ENCODE results near the gene ITGA2.
"Not testable (repeated sequence)": the region's sequence is repeated elsewhere in the genome, so short reads cannot be mapped to it uniquely, and the experiment has no call there.

Gene ITGA2

DNA sequence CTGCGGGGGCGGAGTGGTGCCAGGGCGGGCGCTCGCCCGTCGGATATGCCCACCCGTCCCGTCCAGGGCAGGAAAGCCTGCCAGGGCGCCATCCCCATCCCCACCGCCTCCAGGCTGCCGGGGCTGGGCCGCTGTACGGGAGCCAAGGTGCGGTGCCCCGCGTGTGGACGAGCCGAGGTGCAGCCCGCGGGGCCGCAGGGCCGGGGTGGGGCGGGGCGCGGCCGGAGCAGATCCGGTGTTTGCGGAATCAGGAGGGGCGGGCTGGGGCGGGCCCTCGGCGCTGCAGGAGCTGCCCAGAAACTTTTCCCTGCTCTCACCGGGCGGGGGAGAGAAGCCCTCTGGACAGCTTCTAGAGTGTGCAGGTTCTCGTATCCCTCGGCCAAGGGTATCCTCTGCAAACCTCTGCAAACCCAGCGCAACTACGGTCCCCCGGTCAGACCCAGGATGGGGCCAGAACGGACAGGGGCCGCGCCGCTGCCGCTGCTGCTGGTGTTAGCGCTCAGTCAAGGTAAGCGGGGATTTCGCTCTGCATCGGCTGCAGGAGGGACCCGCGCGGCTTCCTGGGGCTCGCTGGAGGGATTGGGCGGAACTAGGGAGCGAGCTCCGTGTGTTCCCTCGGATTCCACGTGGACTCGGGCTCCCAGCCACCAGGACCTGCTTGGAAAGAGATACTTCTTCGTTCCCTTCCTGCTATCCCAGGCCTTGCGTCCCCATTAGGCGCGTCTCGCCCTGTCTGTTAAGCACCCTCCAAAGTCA is at the start of gene ITGA2:
TSS of gene ITGA2 (plus strand) at position 328 of the 756 bp plus-strand sequence. CDS start at position 445, 117 bp downstream.
- peak; percentile 72 for DNase-seq (ENCODE audit: low spot score)

DNA sequence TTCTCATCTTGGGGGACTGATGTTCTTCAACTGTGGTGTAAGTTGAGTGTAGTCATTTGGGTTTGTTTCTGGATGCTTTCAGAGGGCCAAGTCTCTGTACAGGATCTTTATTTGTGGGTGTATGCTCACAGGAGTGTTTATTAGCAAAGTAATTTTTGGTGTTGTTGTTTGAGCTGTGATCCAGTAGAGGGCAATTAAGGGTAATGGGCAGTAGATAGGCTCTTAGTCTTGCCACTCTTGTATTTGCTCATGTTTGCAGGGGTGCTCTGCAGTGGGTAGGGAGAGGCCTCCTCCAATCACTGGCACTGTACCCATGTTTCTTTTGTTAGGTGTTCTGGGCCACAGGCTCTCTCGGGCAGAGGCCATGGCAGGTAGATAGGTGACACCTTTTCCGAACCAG is 45.9 kb upstream of the ITGA2 start:
- peak; percentile 44 for DNase-seq (ENCODE audit: low spot score)

DNA sequence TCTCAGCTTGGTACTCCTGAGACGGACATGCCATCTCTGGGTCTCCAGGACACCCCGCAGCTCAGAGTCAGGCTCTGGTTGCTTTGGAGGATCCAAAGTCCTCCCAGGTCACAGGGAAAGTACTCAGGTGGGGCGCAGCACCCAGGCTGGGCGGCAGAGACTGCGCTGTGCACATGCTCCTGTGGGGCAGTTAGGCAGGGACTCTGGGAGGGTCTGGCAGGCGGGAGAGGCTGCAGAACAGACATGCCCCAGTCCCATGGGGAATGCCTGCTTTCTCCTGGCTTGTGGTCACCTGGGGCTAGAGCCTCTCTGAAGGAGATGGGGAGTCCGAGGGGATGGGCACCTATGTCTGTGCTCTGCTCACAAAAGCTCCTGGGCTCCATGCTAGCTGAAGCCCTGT is 45.3 kb upstream of the ITGA2 start:
- DNase-seq (ENCODE audit: low spot score): no peak

DNA sequence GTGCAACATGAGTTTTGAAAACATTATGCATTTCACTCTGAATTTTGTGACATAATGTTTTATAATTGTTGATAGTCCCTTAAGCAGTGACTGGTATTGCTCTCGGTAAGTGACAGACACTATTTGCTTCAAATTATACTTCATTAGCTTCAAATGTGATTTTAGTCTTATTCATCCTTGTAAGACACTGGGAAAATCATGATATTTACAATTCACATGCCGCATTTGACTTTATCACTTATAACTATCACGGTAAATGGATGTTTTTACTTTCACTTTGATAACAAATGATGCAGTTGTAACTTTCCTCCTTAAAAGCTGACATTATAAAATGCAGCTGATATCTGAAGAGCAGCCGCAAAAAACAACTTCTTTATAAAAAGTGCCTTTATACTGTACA is 44.1 kb upstream of the ITGA2 start:
- DNase-seq (ENCODE audit: low spot score): peak; percentile 9

DNA sequence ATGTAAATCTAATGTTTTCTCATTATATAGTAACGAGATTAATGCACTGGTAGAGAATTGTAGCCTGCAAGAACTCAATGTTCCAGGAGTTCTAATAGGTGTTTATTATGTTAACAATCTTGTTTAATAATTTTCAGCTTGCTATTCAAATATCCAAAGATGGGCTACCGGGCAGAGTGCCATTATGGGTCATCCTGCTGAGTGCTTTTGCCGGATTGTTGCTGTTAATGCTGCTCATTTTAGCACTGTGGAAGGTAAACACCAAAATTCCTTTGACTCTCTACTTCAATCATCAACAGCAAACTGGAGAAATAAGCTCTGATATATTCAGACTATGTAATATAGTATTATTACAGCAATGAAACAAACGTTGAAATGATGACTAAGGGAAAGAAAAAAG is 41.9 kb upstream of the ITGA2 start:
- DNase-seq (ENCODE audit: low spot score): no peak

DNA sequence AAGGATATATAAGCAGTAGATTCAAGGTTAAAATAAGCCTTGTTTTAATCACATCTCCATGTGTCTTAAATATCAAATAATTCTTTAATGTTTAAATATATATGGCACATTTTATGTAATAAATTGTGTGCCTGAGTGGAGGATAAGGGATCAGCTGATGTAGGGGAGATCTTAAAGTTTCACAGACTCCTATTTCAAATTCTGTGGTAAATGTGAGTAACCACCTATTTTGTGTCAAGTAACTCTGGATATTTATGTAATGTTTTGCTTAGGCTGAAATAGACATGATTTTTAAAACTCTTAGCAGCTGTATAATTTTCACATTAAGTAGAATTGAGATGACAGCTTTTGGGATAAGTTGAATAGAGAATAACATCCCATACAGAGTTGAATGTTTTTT is 41.3 kb upstream of the ITGA2 start:
- DNase-seq (ENCODE audit: low spot score): no peak

DNA sequence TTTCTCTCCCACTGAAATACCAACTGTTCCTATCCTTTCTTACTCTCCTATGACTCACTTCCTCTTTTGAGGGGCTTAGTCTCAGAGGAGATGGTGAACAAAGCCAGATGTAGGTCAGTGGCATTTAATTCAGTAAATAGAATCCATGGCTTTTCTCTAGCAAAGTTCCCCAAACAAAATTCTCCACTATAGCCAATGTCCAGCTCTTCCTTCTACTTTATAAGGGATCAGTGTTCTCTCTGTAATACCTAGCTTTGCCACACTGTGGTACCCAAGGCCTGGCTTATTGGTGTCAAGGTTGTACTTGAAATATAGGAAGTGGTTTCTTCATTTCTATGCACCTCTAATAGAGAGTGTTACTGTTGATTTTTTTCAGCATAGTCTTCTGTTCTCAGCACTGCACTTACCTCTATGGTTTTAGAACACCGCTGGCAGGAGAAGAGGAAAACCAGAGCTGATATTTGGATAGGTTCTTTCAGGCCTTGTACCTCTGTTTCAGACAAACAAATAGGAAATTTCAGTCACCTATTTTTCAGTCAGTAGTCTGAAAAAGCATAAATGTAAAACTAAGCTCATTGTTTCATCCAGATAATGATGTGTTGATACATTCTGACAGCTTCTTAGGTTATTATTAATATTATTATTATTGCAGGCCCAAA is 40.6 kb upstream of the ITGA2 start:
- peak; percentile 90 for DNase-seq (ENCODE audit: low spot score)

DNA sequence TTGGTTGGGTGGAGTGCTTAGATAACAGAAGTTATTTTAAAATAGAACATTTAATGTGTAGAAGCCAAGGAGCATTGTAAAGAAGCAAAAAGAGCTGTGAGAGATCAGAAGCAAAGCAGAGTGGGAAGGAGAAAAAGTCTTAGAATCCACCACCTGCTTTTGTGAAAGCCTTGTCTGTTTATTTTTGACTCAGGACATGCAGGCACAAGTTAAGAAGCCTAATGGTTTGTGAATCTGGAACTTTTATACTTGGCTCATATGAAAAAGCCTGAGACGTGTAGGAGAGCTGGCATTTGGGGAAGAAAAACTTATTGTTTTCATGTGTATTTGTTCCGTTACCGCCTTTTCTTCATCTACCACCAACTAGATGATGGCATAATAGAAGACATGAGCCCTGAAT is 38.5 kb upstream of the ITGA2 start:
- no peak for DNase-seq (ENCODE audit: low spot score)

DNA sequence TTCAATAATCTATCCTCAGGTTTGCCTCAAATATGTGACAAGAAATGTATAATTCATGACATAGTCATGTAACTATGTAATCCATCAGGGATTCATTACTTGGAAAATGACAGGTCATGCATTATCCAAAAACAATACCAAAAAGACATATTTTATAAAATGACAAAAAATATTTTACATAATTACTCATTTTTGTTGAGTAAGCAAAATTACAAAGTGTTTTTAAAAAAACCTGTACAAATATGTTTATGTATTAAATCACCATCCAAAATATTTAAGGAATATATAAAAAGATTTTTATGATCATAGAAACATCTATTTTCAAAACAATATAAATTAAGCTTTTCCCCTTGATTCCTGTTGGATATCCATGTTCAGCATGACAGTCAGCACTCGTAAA is 36.7 kb upstream of the ITGA2 start:
- no peak for DNase-seq (ENCODE audit: low spot score)

DNA sequence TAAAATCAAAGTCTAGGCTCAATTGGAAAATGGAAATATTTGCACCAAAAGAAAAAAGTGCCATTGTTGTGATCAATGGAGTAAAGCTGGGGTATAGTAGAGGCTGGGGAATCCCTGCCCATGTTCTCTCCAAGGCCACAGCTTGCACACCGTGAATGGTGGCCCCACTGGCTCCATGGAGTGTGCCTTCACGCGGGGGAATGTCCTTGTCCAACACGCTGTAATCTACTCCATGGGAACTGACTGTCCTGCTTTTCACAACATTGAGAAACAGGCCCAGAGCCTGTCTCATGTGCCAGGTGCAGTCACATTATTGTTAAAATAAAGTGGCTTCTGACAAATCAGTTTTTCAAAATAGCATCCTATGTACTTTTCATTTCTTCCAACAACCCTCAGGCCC is 33.1 kb upstream of the ITGA2 start:
- no peak for DNase-seq (ENCODE audit: low spot score)

DNA sequence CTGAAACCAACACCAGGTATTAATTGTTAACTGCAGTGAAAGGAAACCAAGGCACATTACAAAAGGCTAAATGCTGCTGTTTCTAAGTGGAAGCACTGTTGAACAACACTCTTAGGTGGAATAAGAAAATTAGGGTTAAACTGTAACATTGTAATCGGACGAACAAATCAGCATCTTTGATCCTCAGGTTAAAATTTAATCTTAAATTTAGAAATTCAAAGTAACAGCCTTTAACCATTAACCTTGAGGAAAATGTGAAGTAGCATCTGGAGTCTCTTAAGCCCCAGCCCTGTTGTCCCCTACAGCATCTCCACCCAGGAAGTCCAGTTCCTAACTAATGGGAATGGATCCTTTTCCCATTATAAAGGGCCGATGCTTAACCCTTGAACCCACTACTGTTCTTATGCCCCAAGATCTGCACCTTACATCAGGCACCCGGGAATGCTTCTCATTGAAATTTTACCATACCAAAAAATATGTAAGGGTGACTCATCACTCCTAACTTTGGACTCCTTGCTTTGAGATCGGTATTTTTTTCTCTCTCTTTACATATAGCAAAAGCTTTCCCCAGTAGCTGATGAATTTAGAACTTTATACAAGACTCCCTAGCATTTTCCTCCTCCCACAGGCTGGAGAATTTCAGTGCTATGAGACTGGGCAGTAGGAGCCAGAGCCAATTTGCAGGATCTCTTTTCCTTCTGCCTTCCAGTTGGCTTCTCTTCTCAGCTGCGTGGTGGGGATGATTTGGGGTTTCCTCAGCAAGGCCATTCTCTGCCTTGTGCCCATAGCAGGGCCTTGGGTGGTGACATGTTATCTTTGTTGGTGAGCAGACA is 32.0 kb upstream of the ITGA2 start:
- no peak for DNase-seq (ENCODE audit: low spot score)

DNA sequence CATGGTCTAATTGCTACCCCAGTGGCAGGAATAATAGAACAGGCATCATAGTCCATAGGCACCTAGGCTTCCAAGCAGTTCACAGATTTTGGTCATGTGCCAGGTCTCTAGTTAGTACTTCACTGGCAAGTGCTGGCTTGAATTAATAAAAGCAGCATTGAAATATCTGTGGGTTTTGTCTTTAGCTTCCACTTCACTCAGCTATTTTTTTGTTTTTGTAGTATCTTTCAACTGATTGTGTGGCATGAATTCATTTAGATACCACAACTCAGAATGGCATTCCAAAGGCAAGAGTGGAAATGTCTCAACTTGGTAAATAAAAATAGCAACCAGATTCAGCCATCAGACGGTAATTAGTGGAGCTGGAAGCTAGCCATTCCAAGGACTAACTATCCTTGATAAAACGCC is 27.9 kb upstream of the ITGA2 start:
- DNase-seq (ENCODE audit: low spot score): no peak

DNA sequence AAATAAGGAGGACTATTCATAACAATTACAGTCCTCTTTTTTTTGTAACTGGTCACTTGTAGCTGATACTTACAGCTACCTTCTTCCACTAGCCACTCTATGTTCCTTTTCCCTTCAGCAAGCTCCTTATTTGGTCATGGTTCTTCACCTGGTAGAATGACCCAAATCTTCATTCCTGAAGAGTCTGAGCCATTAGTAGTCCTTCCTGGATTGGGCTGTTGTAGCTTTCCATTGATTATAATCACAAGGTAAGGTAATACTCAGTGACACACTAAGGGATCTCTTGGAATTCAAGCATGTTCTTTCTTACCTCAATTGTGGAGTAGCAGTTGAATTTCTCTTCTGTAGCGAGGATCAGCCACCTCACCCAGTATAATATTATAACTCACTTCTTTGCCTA is 25.5 kb upstream of the ITGA2 start:
- no peak for DNase-seq (ENCODE audit: low spot score)

DNA sequence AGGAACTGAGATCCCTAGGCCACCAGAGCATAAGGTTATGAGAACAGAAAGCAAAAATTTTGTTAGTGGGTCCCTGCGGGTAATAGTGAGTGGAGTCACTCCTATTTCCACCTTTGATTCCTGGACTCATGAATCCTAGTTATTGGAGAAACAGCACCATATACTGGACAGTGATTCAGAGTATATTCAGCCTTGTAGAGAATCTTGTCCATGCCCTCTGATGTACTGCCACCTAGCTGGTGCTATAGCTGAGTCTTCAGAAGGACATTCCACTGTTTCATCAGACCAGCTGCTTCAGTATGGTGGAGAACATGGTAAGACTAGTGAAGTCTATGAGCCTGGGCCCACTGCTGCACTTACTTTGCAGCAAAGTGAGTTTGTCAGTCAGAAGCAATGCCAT is 25.0 kb upstream of the ITGA2 start:
- peak; percentile 37 for DNase-seq (ENCODE audit: low spot score)

DNA sequence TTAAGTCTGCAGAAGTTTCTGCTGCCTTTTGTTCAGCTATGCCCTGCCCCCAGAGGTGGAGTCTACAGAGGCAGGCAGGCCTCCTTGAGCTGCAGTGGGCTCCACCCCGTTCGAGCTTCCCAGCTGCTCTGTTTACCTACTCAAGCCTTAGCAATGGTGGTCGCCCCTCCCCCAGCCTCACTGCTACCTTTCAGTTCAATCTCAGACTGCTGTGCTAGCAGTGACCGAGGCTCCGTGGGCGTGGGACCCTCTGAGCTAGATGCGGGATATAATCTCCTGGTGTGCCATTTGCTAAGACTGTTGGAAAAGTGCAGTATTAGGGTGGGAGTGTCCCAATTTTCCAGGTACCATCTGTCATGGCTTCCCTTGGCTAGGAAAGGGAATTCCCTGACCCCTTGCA is 13.0 kb upstream of the ITGA2 start:
- not testable (repeated sequence) for DNase-seq (ENCODE audit: low spot score)

DNA sequence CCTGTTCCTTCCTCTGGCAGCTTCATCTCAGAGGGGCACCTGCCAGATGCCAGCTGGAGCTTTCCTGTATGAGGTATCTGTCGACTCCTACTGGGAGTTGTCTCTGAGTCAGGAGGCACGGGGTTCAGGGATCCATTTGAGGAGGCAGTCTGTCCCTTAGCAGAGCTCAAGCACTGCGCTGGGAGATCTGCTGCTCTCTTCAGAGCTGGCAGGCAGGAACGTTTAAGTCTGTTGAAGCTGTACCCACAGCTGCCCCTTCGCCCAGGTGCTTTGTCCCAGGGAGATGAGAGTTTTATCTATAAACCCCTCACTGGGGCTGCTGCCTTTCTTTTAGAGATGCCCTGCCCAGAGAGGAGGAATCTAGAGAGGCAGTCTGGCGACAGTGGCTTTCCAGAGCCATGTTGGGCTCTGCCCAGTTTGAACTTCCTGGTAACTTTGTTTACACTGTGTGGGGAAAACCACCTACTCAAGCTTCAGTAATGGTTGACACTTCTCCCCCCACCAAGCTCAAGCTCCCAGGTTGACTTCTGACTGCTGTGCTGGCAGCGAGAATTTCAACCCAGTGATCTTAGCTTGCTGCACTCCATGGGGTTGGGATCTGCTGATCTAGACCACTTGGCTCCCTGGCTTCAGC is 11.8 kb upstream of the ITGA2 start:
- no peak for DNase-seq (ENCODE audit: low spot score)

DNA sequence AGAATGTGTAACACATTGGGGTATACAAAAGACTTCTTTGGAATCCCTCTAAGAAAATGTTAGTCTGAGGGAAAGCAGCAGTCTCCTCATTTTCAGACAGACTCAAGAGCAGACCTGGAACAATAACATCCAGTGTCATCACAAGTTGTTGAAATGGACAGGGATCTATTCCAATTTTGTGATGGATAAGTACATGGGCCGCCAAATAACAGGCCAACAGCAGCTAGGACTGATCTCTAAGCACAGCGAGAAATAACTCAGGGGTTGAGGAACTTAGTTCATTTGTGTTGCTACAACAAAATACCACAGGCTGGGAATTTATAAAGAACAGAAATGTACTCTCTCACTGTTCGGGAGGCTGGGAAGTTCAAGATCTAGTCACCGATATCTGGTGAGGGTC is 7.6 kb upstream of the ITGA2 start:
- DNase-seq (ENCODE audit: low spot score): no peak

DNA sequence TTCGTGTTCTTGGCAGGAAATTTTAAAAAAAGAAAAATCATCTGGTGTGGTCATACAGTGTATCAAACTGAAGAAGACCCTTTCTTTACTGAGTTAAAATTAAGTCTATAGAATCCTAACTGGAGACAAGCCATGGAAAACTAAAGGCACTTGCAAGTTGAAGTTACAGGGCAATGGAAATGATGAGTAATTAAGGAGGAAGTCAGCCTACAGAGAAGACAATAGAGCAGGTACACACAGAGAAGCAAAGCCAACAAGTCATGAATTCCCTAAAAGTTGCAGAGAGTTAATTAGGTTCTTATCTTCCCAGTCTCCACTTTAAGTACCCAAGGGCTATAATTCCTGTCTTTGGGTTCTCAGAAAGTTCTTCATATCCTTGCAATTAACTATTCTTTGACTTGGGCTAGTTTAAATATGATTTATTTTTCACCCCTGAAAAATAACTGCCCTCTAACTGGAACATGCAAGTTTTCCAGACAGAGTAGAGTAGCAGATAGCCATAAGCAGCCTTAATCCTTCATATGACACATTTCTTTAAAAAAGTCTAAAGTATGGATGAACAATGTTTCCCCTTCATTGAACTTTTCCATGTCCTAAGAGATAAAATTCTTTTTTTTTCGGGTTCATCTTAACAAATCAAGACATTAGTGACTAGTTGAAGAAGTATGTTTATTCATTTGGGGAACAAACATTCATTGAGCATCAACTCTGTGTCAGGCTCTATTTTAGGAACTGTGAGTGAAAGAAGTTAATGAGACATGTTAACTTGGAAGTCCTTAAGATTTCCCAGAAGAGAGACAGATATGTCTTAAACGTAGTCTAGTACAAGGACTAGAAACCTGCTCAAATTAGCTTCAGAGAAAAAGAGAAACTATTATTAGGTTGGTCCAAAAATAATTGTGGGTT is 5.2 kb upstream of the ITGA2 start:
- peak; percentile 34 for DNase-seq (ENCODE audit: low spot score)

DNA sequence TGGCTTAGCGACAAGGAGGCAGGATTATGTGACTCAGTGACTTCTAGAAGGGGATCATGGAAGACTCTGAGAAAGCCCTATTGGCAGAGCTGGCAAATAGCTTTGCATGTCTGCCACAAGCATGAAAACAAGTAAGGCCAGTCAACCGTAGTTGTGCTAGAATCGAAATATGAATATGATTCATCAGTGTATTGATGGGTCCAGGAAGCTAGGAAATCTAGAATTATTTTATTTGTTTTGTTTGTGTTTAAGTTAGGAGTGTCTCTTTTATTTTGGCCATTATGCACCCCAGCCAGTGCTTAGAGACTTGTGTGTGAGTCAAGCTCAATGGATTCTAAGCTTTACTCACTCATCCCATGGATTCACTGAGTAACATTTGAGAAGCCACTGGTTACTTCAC is 3.8 kb upstream of the ITGA2 start:
- no peak for DNase-seq (ENCODE audit: low spot score)

DNA sequence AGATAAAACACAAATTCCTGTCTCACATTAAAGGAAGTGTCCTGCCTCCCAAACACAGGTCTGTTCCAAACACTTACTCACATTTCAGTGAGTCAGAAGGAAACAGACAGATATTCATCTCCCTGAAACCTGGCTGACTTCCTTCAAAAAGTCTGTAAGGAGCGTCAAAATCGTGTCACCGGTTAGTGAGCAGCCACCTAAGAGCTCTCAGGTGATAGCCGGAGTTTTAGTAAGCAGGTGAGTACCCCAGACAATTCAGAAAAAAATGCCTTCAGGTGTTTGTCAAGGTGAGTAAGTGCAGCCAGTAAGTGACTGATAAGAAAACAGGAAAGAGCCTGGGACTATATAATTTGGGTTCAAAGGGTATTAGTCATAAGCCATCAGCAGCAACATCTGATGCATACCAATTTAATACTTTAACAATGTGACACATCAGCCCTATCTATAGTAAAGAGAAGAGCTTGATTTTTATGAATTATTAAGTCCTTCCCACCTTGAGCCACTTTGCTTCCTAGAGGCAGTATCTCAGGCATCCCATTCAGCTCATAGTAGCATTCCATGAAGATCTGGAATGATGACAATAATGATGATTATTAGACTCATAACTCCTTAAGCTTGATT is 1.3 kb upstream of the ITGA2 start:
- DNase-seq (ENCODE audit: low spot score): peak; percentile 72

All from RKO (cell line).